ENCODE data around the gene SERPINA9.

SERPINA9 gene

GRCh38 chr14:94460631-94461416, 15.2 kb downstream of the SERPINA9 start:
- TF ChIP-seq CTCF (IDR thresholded peaks at IDR 0.05; ENCODE audit: extremely low read depth, insufficient read depth, missing control alignments): no peak

GRCh38 chr14:94458558-94459205, 17.3 kb downstream of the SERPINA9 start:
- TF ChIP-seq CTCF (IDR thresholded peaks at IDR 0.05; ENCODE audit: extremely low read depth, insufficient read depth, missing control alignments): no peak
- DNase-seq (ENCODE audit: low spot score): no peak
- in situ Hi-C loops (cut with MboI; ENCODE audit: low pct_unique_long_range_greater_than_20kb, low sequenced_read_pairs, unreplicated experiment): no loop called here

More at GRCh38 chr14:94460631-94461416, 15.2 kb downstream of the SERPINA9 start:
- in situ Hi-C loops (cut with MboI; ENCODE audit: low pct_unique_long_range_greater_than_20kb, low sequenced_read_pairs, unreplicated experiment): no loop called here
- no peak for DNase-seq (ENCODE audit: low spot score)

- in situ Hi-C loops (cut with MboI; ENCODE audit: low pct_unique_long_range_greater_than_20kb, low sequenced_read_pairs, unreplicated experiment): no loop called here
- DNase-seq (ENCODE audit: low spot score): no peak
- TF ChIP-seq CTCF (IDR thresholded peaks at IDR 0.05; ENCODE audit: extremely low read depth, insufficient read depth, missing control alignments): no peak
Observed at GRCh38 chr14:94458096-94458495, 17.9 kb downstream of the SERPINA9 start.

GRCh38 chr14:94455928-94456327, 20.1 kb downstream of the SERPINA9 start:
- DNase-seq (ENCODE audit: low spot score): no peak
- no peak for TF ChIP-seq CTCF (IDR thresholded peaks at IDR 0.05; ENCODE audit: extremely low read depth, insufficient read depth, missing control alignments)
- in situ Hi-C loops (cut with MboI; ENCODE audit: low pct_unique_long_range_greater_than_20kb, low sequenced_read_pairs, unreplicated experiment): no loop called here

GRCh38 chr14:94451826-94452225, 24.2 kb downstream of the SERPINA9 start:
- in situ Hi-C loops (cut with MboI; ENCODE audit: low pct_unique_long_range_greater_than_20kb, low sequenced_read_pairs, unreplicated experiment): no loop called here
- TF ChIP-seq CTCF (IDR thresholded peaks at IDR 0.05; ENCODE audit: extremely low read depth, insufficient read depth, missing control alignments): no peak

GRCh38 chr14:94451091-94451771, 24.8 kb downstream of the SERPINA9 start:
- no peak for DNase-seq (ENCODE audit: low spot score)
- in situ Hi-C loops (cut with MboI; ENCODE audit: low pct_unique_long_range_greater_than_20kb, low sequenced_read_pairs, unreplicated experiment): no loop called here
- TF ChIP-seq CTCF (IDR thresholded peaks at IDR 0.05; ENCODE audit: extremely low read depth, insufficient read depth, missing control alignments): no peak

More at GRCh38 chr14:94451826-94452225, 24.2 kb downstream of the SERPINA9 start:
- no peak for DNase-seq (ENCODE audit: low spot score)
